HG02623 (cell line): ENCODE data around the gene SNN.

Source experiments
- ATAC-seq: cut with Tn5 transposase; IDR thresholded peaks from one replicate; pipeline ENCODE4 v1.9.1; 2021; ENCODE audit warnings: moderate library complexity; ENCODE audit not compliant: unreplicated experiment

The SNN gene

DNA sequence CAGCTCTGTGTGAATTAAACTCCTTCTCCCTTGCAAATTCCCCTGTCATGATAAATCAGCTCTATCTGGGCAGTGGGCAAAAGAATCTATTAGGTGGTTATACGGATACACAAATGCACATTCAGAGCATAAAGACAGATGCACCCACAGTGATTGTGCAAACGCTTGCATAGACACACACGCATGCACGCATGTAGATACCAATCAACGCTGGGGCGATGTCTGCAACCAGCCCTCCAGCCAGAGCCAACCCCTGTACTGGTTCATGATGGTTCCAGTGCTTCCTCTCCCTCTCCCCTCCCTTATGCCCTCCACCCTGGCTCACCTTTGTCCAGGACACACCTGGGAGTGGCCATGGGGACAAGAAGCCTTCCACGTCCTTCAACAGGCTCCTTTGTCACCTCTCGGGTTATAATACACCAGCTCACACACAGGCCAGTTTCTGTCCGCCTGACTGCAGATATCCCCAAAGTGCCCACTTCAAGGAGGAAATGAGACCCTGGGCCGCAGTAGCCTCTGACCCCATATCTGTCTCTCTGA, 33.1 kb upstream of the SNN start:
- no peak for ATAC-seq

DNA sequence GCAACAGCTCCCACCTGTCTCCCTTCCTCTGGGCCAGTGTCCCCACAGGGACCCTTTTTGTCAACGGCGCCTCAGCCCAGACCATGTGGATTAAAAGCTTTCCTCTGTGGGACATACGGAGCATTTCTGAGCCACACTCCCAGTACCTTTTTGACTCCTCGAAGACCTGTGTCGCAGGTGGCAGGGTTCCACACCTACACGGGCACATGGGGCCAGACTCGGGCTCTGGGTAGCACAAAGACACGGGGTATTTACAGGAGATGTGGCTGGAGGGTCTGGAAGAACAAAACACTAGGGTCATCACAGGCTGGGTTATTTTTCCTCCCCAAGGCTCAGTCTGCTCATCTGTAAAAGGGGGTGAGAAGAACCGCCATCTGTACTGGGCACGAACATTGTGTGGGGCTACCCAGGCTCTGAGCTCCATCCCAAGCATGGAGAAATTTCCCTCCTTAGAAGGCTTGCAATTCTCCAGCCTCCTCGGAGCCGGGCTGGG, 32.5 kb upstream of the SNN start:
- ATAC-seq: no peak

DNA sequence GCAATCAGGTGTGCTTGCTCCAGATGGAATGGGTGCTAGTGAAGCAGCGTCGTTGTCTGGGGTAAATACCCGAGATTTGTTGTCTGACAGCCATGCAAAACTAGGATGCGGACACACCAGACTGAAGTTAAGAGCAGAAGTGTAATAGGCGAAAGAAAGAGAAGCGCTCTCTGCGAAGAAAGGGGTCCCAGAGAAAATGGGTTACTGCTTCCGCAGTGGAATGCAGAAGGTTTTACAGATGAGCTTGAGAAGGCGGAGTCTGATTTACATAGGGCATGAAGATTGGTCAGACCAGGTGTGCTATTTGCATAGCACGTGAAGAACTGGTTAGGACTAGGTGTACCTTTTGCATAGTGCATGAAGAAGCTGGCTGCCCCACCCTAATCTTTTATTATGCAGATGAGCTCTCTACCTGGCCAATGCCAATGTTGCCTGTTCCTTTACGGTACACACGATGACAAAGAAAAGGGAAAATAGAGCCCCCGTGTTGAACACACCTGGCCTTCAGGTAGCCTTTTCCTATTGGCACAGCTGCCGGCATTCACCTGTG, 32.0 kb upstream of the SNN start:
- ATAC-seq: no peak

DNA sequence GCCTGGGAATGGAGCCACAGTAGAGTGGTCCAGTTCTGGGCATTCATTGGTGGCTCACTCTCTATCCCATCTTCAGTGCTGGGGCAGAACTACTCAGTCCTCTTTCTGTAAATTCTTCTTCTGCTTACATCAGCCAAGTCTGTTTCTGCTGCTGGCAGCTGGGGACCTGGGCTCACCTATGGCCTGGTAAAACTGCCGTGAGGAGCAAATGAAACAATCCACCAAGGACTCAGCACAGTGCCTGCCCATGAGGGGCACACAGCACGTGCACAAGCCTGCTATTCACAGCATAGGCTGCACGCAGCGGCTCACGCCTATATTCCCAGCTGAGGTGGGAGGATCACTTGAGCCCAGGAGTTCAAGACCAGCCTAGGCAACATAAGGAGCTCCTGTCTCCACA, 30.9 kb upstream of the SNN start:
- no peak for ATAC-seq

DNA sequence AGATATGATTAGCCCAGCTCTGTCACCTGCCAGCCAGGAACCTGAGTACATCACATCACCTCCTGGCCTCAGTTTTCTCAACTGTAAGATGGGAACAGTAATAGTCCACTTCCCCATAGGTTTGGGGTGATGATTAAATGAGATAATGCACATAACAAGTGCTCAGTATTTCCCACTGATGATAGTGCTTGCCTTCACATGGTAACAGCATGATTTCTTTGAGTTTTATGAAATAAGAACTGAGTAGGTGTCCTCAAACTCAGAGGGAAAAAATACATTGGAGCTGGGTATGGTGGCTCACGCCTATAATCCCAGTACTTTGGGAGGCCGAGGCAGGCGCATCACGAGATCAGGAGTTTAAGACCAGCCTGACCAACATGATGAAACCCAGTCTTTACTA, 30.1 kb upstream of the SNN start:
- no peak for ATAC-seq

DNA sequence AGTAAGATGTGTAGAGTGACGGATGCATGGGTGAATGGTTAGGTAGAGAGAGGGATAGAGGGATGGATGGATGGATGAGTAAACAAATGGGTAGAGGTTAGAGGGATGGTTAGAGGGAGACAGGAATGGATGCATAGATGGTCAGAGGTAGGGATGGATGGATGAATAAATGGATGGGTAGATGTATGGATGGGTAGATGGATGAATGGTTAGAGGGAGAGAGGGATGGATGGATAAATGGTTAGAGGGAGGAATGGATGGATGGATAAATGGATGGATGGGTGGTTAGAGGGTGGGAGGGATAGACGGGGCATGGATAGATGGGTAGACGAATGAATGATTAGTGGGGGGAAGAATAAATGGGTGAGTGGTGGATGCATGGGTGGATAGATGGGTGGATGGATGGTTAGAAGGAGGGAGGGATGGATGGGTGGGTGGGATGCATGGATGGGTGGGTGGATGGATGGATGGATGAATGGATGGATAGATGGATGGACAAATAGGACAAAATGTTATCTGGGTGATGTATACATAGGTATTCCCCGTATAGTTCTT, 29.2 kb upstream of the SNN start:
- ATAC-seq: no peak

DNA sequence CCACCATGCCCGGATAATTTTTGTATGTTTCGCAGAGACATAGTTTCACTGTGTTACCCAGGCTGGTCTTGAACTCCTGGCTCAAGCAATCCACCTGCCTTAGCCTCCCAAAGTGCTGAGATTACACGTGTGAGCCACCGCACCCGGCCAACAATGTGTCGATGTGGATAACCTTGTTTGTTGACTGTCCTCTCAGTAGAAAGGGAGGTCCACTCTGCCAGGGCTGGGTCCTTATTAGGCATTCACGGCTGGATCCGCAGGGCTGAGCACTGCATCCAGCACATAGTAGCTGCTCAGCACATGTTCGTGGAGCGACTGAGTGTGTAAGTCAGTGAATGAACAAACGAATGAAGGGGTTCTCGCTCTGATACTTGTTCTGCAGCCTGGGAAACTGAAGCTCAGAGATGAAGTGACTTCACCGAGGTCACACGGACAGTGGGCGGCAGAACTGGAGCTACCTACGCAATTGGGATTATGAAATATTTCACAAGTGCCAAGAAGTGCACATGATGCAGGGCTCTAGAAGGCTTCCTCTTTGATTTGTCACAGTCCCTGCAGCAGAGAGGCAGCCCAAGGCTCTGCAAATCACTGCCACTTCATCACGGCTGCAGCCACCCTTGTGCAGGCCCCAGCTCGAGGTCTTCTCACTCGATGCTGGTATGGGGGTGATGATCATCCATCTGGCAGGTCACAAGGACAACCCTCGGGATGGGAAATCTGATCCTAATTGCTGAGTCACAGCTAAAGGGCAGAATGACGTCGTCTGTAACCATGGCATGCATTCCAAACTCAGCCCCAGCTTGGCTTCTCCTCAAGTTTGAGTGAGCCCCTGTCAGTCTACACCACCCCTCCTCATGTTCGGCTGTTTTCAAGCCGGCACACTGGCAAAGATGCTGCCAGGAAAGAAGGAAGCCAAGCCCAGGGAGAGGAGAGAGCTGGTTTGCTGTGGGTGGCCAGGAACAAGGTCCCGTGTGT, 28.0 kb upstream of the SNN start:
- no peak for ATAC-seq

DNA sequence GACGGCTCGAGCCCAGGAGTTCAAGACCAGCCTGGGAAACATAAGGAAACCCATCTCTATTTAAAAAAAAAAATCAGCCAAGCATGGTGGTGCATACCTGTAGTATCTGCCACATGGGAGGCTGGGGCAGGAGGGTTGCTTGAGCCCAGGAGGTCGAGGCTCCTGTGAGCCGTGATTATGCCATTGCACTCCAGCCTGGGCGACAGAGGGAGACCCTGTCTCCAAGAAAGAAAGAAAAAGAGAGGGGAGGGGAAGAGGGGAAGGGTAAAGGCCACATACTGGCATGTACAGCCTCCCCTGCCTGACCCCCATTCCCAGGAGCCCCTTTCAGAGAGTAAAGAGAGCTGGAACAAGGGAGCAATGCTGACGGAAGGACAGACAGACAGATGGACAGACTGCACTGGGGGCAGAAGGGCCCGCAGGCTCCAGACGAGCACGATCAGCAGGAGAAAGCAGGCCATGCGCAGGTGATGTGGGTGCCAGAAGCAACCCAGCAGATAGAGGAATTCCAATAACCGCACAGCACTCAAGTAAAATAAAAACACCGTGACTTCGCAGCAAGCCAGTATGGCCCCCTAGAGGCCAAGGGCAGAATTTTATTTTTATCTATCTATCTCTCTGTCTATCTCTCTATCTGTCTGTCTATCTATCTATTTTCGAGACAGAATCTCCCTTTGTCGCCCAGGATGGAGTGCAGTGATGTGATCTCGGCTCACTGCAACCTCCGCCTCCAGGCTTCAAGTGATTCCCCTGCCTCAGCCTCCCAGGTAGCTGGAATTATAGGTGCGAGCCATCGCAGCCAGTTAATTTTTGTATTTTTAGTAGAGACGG, 27.1 kb upstream of the SNN start:
- no peak for ATAC-seq

DNA sequence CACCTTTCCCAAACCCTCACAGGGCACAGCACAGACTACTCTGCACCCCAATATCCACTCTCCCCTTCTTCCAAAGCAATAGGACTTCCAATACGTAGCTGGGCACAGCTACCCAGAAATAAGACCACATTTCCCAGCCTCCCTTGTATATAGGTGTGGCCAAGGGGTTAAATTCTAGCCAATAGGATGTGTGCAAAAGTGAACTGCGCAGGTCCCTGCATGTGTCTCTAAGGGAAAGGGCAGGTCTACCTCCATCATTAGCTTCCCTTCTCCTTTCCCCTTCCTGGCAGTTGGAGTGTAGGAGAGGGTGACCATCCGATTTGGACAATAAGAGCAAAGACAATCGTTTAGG, 25.5 kb upstream of the SNN start:
- ATAC-seq: no peak

DNA sequence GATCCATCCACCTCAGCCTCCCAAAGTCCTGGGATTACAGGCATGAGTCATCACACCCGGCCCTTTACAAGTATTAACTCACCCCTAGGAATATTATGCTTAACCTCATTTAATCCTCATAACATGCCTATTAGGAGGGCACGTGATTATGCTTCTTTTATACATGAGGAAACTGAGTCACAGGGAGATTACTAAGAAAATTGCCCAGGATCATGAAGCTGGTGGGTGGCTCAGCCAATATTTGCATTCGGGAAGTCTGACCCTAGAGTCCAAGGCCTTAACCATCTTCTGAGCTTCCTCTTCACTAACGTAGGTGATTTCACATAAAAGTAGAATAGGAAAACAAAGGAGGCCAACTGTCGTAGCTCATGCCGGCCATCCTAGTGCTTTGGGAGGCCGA, 19.0 kb upstream of the SNN start:
- ATAC-seq: no peak

DNA sequence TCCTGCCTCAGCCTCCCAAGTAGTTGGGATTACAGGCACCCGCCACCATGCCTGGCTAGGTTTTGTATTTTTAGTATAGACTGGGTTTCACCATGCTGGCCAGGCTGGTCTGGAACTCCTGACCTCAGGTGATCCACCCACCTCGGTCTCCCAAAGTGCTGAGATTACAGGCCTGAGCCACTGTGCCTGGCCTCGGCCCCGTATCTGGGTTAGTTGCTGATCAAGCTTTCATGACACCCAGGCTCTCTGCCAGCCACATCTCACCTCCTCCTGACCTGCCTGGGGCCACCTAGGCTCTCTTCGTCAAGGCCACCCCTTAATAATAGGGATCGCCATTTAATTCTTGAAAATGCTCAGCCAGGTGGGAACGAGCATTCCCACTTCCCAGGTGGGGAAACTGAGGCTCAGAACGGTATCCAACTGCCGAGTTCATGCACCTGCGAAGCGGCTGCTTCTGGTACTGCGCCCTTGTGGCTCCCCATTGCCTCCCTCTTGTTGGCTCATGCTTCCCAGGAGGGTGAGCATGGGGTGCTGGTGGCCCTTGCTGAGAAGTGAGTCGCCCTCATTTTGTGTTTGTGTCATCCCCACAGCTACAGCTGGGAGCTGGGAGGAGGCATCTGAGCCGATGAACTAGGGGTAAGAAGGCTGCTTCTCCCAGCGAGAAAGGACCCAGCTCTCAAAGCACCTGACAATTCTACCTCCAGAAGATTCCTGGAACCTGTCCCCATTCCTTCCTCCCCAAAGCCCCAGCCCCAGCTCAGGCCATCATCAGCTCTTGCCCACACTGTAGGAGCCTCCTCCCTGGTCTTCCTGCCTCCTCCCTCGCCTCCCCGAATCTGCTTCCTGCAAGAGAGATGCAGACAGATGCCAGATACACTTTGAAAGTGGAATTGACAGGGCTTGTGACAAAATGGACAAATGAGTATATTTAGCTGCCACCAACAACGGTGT, 17.3 kb upstream of the SNN start:
- no peak for ATAC-seq

DNA sequence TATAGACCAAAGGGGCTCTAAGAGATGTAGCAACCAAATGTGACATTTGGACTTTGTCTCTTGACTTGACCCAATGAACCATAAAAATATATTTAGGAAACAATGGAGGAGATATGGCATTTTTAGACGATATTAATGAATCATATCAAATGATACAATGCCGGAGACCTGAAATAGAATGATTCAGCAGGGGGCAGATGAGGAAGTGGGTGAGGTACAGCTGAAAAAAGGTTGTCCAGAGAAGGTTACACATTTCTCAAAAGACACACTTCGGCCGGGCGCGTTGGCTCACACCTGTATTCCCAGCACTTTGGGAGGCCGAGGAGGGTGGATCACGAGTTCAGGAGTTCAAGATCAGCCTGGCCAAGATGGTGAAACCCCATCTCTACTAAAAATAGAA, 16.5 kb upstream of the SNN start:
- ATAC-seq: no peak

DNA sequence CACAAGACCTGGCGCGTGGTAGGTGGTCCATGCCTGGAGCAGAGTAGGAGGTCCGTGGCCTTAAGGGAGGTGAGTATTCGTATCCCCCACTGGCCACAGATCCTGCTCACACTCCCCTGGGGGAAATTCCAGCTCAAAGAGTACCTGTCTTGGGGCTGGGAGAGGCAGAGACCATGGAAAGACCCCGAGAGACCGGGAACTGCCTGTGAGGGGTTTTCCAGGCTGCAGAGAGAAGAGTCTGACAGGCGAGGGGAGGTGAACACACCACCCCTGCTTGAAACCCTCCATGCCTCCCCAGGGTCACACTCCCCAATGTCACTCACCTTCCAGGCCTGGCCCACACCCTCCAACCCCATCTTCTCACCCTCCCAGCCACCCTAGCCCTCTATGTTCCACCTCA, 12.6 kb upstream of the SNN start:
- no peak for ATAC-seq

DNA sequence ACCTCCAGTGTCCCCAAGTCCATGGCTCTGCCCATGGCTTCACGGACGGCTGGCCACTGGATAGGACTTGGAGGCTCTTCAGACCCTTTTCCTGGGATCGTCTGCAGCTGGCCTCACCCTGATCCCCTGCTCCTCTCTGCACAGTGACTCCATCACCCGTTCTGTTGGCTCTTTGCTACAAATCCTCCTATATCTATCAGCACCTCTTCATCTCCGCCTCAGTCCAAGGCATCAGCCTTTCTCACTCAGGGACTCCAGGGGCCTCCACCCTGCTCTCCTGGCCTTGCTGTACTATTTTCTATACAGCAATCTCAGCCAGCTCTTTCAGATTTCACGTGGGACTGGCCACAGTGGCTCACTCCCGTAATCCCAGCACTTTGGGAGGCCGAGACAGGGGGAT, 10.7 kb upstream of the SNN start:
- ATAC-seq: no peak

DNA sequence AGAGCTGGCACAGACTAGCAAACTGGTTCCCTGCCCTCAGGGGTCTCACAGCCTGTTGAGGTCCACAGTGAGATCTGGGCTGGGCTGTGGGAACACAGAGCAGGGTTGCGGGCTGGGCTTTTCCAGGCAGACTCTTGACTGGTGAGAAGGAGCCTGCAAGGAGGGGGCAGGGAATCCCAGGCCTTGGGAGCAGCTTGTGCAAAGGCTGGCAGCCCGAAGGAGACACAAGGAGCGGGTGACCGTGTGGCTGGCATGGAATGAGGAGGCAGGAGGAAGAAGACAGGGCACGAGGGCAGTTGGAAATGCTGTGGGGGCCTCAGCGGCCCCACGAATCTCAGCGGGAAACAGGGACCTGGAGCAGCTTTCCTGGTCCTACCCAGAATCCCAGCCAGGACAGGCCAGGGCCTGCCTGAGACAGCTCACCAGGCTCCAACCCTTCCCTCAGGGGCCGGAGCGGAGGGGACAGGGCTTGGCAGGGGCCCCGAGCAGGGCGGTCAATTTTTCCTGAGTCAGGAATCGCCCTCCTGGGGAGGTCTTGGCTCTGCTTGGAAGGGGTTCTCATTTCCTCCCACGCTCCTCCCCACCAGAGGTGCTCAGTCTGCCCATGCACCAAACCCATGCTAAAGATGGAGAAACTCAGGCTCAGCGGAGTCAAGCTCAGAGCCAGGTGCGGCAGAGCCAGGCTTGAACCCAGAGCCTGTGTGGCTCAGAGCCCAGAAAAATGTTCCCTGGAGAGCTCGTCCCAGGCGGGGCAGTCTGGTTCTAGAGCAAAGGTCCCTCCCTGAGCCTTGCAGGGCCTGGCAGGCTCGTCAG, 9.2 kb upstream of the SNN start:
- ATAC-seq: no peak

DNA sequence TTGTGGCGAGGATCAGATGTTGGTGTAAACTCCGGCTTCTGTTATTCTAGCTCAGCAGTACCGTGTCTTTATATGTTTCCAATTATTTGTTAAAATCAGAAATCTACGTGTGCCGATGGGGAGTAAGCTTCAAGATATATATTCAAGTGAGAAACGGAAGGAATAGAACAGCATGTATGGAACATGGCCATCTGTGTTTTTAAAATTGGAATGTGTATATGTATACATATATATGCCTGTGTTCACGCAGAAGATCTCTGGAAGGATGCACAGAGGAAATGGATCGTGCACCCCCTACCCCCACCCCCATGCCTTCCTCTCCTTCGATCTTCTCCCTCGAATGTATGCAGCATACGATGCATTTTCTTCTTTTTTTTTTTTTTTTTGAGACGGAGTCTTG, 7.7 kb upstream of the SNN start:
- no peak for ATAC-seq

DNA sequence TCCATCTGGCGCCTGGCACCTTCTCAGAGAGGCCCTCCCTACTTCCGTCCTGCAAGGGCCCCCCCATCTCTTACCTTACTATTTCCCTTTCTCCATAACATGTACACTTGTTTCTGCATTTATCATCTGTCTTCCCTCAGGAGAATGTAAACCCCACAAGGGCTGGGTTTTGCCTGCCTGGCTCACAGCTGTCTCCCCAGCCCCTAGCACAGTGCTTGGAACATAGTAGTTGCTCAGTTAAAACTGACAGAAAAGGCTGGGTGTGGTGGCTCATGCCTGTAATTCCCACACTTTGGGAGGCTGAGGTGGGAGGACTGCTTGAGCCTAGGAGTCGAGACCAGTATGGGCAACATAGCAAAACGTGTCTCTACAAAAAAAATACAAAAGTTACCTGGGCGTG, 5.7 kb upstream of the SNN start:
- no peak for ATAC-seq

DNA sequence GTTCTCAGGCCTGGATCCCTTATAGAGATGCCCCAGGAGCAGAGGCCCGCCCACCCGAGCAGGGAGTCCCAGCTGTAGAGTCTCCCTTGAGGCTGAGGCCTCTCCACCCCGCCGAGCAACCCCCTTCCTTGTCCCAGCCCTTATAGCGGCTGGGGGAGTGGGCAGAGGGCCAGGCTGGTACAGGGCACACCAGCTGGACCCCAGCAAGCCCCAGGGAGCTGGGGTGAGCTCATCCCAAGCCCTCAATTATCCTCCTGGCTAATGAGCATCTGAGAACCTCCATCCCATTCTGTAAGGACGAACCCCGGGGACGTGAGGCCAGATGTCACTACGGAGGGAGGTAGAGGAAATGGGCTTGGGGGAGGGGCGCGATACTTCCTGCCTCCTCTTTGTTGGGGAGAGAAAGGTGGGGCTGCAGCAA, 3.2 kb upstream of the SNN start:
- ATAC-seq: no peak
